Endothelial cell of umbilical vein (primary cell): Measurements from ENCODE around the gene EPYC.

Source experiments
- CTCF ChIP-seq, 2 donors: IDR thresholded peaks; 1 replicate in 1 of 2; 2 replicates in 1 of 2; pipeline ENCODE4 v1.5.1; 2011; ENCODE audit warnings: low read length in 2 of 2, mild to moderate bottlenecking in 2 of 2, moderate library complexity in 2 of 2, control low read depth in 1 of 2, inconsistent platforms in 1 of 2, low read depth in 1 of 2; ENCODE audit not compliant: insufficient read depth in 1 of 2; ENCODE audit errors: extremely low read depth in 1 of 2
- EZH2 ChIP-seq: IDR thresholded peaks from 2 replicates; pipeline ENCODE4 v1.6.1; 2012; ENCODE audit warnings: borderline replicate concordance, low read depth, mild to moderate bottlenecking, moderate library complexity, low read length, inconsistent platforms; ENCODE audit not compliant: severe bottlenecking
- FOS ChIP-seq: IDR thresholded peaks from 2 replicates; pipeline ENCODE4 v1.6.1; 2011; ENCODE audit warnings: mild to moderate bottlenecking, low read length, moderate library complexity, borderline replicate concordance; ENCODE audit not compliant: insufficient read depth
- MAX ChIP-seq: IDR thresholded peaks from 2 replicates; pipeline ENCODE4 v1.6.1; 2011; ENCODE audit not compliant: insufficient read depth, insufficient read length
- MYC ChIP-seq: IDR thresholded peaks from one replicate; pipeline ENCODE4 v1.6.1; 2011; ENCODE audit warnings: mild to moderate bottlenecking, low read depth, low read length
- POLR2A ChIP-seq: IDR thresholded peaks from 2 replicates; pipeline ENCODE4 v1.6.1; 2012; ENCODE audit warnings: low read depth, mild to moderate bottlenecking, control low read depth, low read length
- POLR2AphosphoS5 ChIP-seq: IDR thresholded peaks from 2 replicates; pipeline ENCODE4 v1.6.1; 2012; ENCODE audit warnings: low read depth, mild to moderate bottlenecking, control low read depth, low read length, moderate library complexity; ENCODE audit not compliant: insufficient read depth

GRCh38 chr12:91004872-91005271 lies at the start of gene EPYC:
- TF ChIP-seq CTCF (IDR thresholded peaks at IDR 0.05; ENCODE audit: extremely low read depth in 1 of 2, insufficient read depth in 1 of 2, low read depth in 1 of 2, low read length in 2 of 2) (no peak), POLR2AphosphoS5 (no peak), EZH2 (no peak), POLR2A (no peak), MAX (no peak), FOS (no peak), MYC (no peak)
